Dermis blood vessel endothelial cell (primary cell): ENCODE measurements around the gene FAIM. TPM values are rescaled to one million over a fixed set of nuclear protein-coding genes. Genes with fewer than 3 reads are reported as not detected.
A peak's percentile ranks its signal among the peaks of the same experiment; 100 is the strongest.
"Not testable (repeated sequence)": the region's sequence is repeated elsewhere in the genome, so short reads cannot be mapped to it uniquely, and the experiment has no call there.

Experiments
- DNase-seq: peaks from one replicate; pipeline ENCODE4 v3.0.0; 2010
- total RNA-seq: library from RNA; depleted of rRNA; stranded (reverse); fragments of >200 nt; gene quantifications from 2 replicates; pipeline ENCODE4 v1.2.3, GENCODE V29; 2014

FAIM gene, protein sequence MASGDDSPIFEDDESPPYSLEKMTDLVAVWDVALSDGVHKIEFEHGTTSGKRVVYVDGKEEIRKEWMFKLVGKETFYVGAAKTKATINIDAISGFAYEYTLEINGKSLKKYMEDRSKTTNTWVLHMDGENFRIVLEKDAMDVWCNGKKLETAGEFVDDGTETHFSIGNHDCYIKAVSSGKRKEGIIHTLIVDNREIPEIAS
- 5.6 and 12.1 TPM in 2 replicates for total RNA-seq

GRCh38 chr3:138608322-138609135, at the start of gene FAIM:
Gene FAIM, plus strand, starts transcription at chr3:138608771. Its CDS starts 10,956 bp downstream, at chr3:138619727.
- DNase-seq = peak; percentile 76

DNA sequence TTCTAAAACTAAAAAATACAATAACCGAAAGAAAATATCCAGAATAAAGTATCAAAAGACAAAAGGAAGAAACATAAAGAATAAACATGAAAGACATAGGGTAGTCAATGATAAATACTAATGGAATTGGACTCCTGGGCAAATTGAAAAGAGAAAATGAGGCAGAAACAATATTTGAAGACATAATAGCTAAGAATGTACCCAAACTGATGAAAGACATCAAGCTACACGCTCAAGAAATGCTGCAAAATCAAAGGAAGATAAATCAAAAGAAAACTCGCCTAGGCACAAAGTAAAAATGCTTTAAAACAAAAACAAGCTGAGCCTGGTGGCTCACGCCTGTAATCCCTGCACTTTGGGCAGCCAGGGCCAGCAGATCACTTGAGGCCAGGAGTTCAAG, 49.4 kb upstream of the FAIM start:
- no peak for DNase-seq

- DNase-seq = no peak
Observed at GRCh38 chr3:138560501-138560900, 48.1 kb upstream of the FAIM start.

DNA sequence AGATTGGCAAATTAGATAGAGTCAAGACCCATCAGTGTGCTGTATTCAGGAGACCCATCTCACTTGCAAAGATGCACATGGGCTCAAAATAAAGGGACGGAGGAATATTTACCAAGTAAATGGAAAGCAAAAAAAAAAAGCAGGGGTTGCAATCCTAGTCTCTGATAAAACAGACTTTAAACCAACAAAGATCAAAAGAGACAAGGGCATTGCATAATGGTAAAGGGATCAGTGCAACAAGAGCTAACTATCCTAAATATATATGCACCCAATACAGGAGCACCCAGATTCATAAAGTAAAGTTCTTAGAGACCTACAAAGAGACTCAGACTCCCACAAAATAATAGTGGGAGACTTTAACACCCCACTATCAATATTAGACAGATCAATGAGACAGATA, 45.7 kb upstream of the FAIM start:
- not testable (repeated sequence) for DNase-seq

DNA sequence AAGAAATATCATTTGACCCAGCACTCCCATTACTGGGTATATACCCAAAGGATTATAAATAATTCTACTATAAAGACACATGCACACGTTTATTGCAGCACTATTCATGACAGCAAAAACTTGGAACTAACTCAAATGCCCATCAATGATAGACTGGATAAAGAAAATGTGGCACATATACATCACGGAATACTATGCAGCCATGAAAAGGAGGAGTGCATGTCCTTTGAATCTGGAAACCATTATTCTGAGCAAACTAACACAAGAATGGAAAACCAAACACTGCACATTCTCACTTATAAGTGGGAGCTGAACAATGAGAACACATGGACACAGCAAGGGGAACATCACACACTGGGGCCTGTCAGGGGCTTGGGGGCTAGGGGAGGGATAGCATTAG, 42.3 kb upstream of the FAIM start:
- DNase-seq = not testable (repeated sequence)

DNA sequence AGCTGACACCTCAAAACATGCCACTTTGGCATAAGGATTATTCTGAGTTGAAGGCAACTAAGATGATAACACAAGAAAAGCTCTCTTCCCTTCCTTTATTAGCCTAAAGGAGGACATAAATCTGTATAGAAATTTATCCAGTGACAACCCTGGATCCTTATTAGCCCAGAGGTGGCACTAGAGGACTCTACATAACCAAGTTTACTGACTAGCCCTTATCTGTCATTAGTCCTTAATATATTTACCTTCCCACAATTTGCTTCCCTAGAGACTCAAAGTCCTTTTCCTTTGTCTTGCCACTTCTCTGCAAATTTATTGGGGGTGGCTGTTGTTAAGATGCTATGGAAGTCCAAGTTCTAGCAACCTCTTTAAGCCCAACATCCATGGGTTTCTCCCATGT, 41.2 kb upstream of the FAIM start:
- no peak for DNase-seq

GRCh38 chr3:138569090-138569489, 39.5 kb upstream of the FAIM start:
- DNase-seq = no peak

DNA sequence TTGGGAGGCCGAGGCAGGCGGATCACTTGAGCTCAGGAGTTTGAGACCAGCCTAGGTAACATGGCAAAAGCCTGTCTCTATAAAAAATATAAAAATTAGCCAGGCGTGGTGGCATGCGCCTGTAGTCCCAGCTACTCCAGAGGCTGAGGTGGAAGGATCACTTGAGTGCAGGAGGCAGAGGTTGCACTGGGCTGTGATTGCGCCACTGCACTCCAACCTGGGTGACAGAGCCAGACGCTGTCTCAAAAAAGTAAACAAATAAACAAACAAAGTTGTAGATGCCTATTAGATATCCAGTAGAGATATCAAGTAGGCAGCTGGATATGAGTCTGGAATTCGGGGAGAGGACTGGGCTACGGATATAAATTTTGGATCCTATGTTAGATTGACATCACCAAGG, 38.9 kb upstream of the FAIM start:
- not testable (repeated sequence) for DNase-seq

DNA sequence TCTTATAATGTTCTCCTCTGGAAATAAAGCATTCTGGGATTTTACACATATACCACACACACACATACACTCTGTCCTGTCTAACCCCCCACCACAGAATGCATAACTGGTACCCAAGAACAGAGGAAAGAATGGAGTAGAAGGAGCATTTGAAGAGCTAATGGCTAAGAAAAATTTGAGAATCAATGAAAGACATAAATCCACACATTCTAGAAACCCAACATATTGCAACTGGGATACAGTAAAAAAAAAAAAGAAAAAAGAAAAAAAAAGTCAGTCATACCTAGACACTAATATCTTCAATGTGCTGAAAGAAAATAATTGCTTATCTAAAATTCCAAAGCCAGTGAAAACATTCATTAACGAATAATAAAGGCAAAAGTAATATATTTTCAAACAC, 35.4 kb upstream of the FAIM start:
- no peak for DNase-seq

DNA sequence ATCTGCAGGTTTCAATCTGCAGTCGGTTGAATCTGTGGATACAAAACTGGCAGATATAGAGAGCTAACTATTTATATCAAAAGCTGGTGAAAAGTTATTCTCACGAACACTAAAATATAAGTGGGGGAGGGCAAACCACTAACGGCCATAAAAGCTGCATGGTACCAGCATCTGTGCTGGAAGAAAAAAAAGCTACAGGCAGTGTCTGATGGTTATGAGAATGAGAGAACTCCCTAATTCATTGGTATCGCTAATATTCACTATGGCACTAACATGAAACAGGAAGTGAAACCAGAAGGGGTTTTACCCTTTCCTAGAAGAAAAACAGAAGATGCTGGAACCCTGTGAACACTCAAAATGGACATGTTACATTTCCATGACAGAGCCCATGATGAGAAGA, 30.4 kb upstream of the FAIM start:
- DNase-seq = no peak

DNA sequence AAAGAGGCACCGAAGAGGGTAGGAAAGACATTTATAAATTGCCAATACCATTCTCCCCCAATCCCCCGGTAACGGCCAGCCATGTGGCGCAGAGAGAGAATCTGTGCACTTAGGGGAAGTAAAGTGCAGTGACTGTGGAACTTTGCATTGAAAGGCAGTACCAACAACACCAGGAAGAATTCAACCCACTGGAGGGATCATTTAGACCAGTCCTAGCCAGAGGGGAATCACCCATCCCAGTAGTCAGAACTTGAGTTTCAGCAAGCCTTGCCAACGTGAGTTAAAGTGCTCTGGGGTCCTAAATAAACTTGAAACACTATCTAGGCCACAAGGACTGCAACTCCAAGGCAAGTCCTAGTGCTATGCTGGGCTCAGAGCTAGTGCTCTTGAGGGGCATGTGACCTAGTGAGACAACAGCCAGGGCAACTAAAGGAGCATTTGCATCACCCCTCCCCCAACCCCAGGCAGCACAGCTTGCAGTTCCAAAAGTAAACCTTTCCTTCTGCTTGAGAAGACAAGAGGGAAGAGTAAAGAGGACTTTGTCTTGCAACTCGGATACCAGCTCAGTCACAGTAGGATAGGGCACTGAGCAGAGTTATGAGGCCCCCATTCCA, 29.5 kb upstream of the FAIM start:
- no peak for DNase-seq

DNA sequence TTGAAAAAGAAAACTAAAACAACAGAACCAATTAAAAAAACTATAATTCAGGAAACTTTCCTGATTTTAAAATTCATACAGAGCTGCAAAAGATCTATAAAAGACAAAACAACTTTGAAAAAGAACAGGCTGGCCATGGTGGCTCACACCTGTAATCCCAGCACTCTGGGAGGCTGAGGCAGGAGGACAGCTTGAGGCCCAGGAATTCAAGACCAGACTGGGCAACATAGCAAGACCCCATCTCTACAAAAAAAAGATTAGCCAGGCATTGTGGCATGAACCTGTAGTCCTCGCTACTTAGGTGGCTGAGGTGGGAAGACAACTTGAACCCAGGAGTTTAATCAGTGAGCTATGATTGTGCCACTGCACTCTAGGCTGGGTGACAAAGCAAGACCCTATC, 21.2 kb upstream of the FAIM start:
- DNase-seq = no peak

DNA sequence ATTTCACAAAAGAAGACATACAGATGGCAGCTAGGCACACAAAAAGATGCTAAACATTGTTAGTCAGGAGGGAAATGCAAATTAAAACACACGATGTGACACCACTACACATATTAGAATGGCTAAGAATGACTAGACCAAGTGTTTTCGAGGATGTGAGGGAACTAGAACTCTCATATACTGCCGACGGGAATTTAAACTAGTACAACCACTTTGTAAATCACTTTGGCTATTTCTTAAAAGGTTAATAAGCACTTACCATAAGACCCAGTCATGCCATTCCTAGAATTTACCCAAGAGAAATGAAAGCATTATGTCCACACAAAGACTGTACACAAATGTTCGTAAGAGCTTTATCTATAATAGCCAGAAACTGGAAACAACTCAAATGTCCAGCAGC, 20.1 kb upstream of the FAIM start:
- no peak for DNase-seq

- DNase-seq = no peak
Observed at GRCh38 chr3:138591392-138591791, 17.2 kb upstream of the FAIM start.

GRCh38 chr3:138593488-138594149, 15.0 kb upstream of the FAIM start:
- no peak for DNase-seq

- peak; percentile 96 for DNase-seq
Observed at GRCh38 chr3:138594150-138594934, 14.2 kb upstream of the FAIM start, which contains the start of gene CEP70. Gene CEP70, minus strand, starts transcription at chr3:138594260. Its CDS starts 21,333 bp downstream, at chr3:138572927.

GRCh38 chr3:138594935-138595610, 13.5 kb upstream of the FAIM start:
- DNase-seq = no peak

GRCh38 chr3:138597186-138597976, 11.2 kb upstream of the FAIM start:
- DNase-seq = not testable (repeated sequence)

GRCh38 chr3:138598534-138598933, 10.0 kb upstream of the FAIM start:
- DNase-seq = no peak

GRCh38 chr3:138600100-138600745, 8.3 kb upstream of the FAIM start:
- no peak for DNase-seq
